A549 (cell line): Measurements from ENCODE around the gene HIC1. TPM values are rescaled to one million over a fixed set of nuclear protein-coding genes. Genes with fewer than 3 reads are reported as not detected.

ENCODE experiments used
- ATAC-seq, 2 experiments: fragments of 200-7000 bp in 1 of 2; fragments of >200 bp in 1 of 2; cut with Nextera tagmentation in 1 of 2; cut with Tn5 transposase in 1 of 2; 3 replicates each; pipeline versions ENCODE4 v1.8.0 to v1.9.1; 2018 to 2020; ENCODE audit warnings: mild to moderate bottlenecking in 1 of 2, moderate library complexity in 1 of 2
- CTCF ChIA-PET: fragments of 300-600 bp; sonication (Branson Sonifier 250); formaldehyde crosslinking; extraction: SDS; loops from one replicate; lab custom pipeline; 2021; ENCODE audit warnings: antibody characterized with exemption, inconsistent platforms; lab: Yijun Ruan, JAX
- POLR2A ChIA-PET: fragments of 350-600 bp; formaldehyde crosslinking; extraction: SDS; loops from one replicate; lab custom pipeline; 2021; ENCODE audit warnings: antibody characterized with exemption, inconsistent platforms; lab: Yijun Ruan, JAX
- DNase-seq, 2 experiments: peaks; one replicate each; pipeline versions ENCODE4 v3.0.0 to v3.0.0-alpha.2; 2011 to 2016; ENCODE audit warnings: low read depth in 1 of 2, low spot score in 1 of 2
- FAIRE-seq: peaks from 2 replicates; lab custom pipeline; 2011; peaks lifted over from hg19 to GRCh38; lab: Jason Lieb, UNC
- H3K27ac ChIP-seq, 2 experiments: fragments of >200 bp; sonication (Bioruptor Twin); formaldehyde crosslinking; 3 replicates each; pipeline ENCODE4 v1.5.1; 2016 to 2017
- H3K4me1 ChIP-seq: fragments of >200 bp; sonication (Bioruptor Twin); formaldehyde crosslinking; 3 replicates; pipeline ENCODE4 v1.6.1; 2016
- H3K4me2 ChIP-seq: fragments of >200 bp; sonication (Bioruptor Twin); formaldehyde crosslinking; 3 replicates; pipeline ENCODE4 v1.6.1; 2016
- H3K4me3 ChIP-seq: fragments of >200 bp; sonication (Bioruptor Twin); formaldehyde crosslinking; 3 replicates; pipeline ENCODE4 v1.5.1; 2016
- H3K9me3 ChIP-seq: fragments of >200 bp; sonication (Bioruptor Twin); formaldehyde crosslinking; 3 replicates; pipeline ENCODE4 v1.6.1; 2016
- BHLHE40 ChIP-seq: IDR thresholded peaks from 2 replicates; pipeline ENCODE4 v1.6.1; 2012; ENCODE audit warnings: low read depth, low read length, inconsistent platforms
- CBX8 ChIP-seq: fragments of 200-600 bp; sonication (generic); IDR thresholded peaks from 2 replicates; pipeline ENCODE4 v1.6.1; 2016
- CHD2 ChIP-seq: fragments of 150-350 bp; IDR thresholded peaks from 2 replicates; pipeline ENCODE4 v1.6.1; 2014; ENCODE audit warnings: low read length; ENCODE audit not compliant: partially characterized antibody
- EHMT2 ChIP-seq: fragments of 200-600 bp; sonication (generic); IDR thresholded peaks from 2 replicates; pipeline ENCODE4 v1.6.1; 2016; ENCODE audit warnings: antibody characterized with exemption, low read depth, mild to moderate bottlenecking, moderate library complexity
- FOXS1 ChIP-seq: fragments of 250-450 bp; sonication (Bioruptor Pico); IDR thresholded peaks from 2 replicates; pipeline ENCODE4 v1.5.0; 2020; ENCODE audit warnings: mild to moderate bottlenecking, moderate library complexity
- GATA3 ChIP-seq: IDR thresholded peaks from 2 replicates; pipeline ENCODE4 v1.6.1; 2012; ENCODE audit warnings: borderline replicate concordance
- HOXA7 ChIP-seq: fragments of 250-450 bp; sonication (Bioruptor Pico); IDR thresholded peaks from 2 replicates; pipeline ENCODE4 v1.5.0; 2020; ENCODE audit warnings: mild to moderate bottlenecking, moderate library complexity
- HOXB5 ChIP-seq: fragments of 250-450 bp; sonication (Bioruptor Pico); IDR thresholded peaks from 2 replicates; pipeline ENCODE4 v1.5.0; 2020; ENCODE audit warnings: mild to moderate bottlenecking, moderate library complexity
- JUNB ChIP-seq: fragments of >200 bp; sonication (Bioruptor Twin); formaldehyde crosslinking; IDR thresholded peaks from 2 replicates; pipeline ENCODE4 v1.6.1; 2016
- KDM5A ChIP-seq: fragments of 200-600 bp; sonication (generic); IDR thresholded peaks from 2 replicates; pipeline ENCODE4 v1.6.1; 2016; ENCODE audit warnings: antibody characterized with exemption, mild to moderate bottlenecking
- MAFK ChIP-seq: fragments of 450-650 bp; IDR thresholded peaks from 2 replicates; pipeline ENCODE4 v1.6.1; 2014; ENCODE audit not compliant: partially characterized antibody
- MAZ ChIP-seq: fragments of 150-350 bp; IDR thresholded peaks from 2 replicates; pipeline ENCODE4 v1.6.1; 2014; ENCODE audit warnings: antibody characterized with exemption, low read depth, low read length, borderline replicate concordance
- NFE2L2 ChIP-seq: fragments of 150-350 bp; conservative IDR thresholded peaks from 2 replicates; pipeline ENCODE4 v1.6.1; 2014; ENCODE audit warnings: low read length
- POLR2AphosphoS2 ChIP-seq: conservative IDR thresholded peaks from 2 replicates; pipeline ENCODE4 v1.6.1; 2012; ENCODE audit warnings: low read length, improper control_type of control experiment, inconsistent platforms
- RARB ChIP-seq: fragments of 250-450 bp; sonication (Bioruptor Pico); IDR thresholded peaks from 2 replicates; pipeline ENCODE4 v1.8.0; 2021; ENCODE audit warnings: mild to moderate bottlenecking, moderate library complexity
- ZNF302 ChIP-seq: fragments of 250-450 bp; sonication (Bioruptor Pico); IDR thresholded peaks from 2 replicates; pipeline ENCODE4 v1.9.0; 2021; ENCODE audit warnings: inconsistent platforms, mild to moderate bottlenecking, moderate library complexity
- ZSCAN20 ChIP-seq: fragments of 250-450 bp; sonication (Bioruptor Pico); IDR thresholded peaks from 2 replicates; pipeline ENCODE4 v1.8.0; 2022; ENCODE audit warnings: mild to moderate bottlenecking, moderate library complexity
- WGBS: methylation state at CpG from one replicate; pipeline ENCODE4 v1.1.6; 2017; ENCODE audit errors: missing lambda C conversion rate; 5-methylcytosine and 5-hydroxymethylcytosine counted together
- polyA plus RNA-seq, 4 experiments: library from polyadenylated mRNA; depleted of rRNA in 3 of 4; stranded (reverse); fragments of >200 nt; fragmentation: RNase III in 1 of 4; extraction: RNeasy Plus Mini Kit Qiagen cat#74134 plus additional on column Dnase treatment in 1 of 4; gene quantifications; 2 replicates in 3 of 4; 3 replicates in 1 of 4; pipeline ENCODE4 v1.2.3, GENCODE V29; 2011 to 2017
- TF ChIP-seq, protein P1 (sequence below): fragments of 200-600 bp; sonication (generic); IDR thresholded peaks from 2 replicates; pipeline ENCODE4 v1.6.1; 2016; ENCODE audit warnings: antibody characterized with exemption, mild to moderate bottlenecking, moderate library complexity
- TF ChIP-seq, protein P2 (sequence below): fragments of 250-450 bp; sonication (Bioruptor Pico); IDR thresholded peaks from 2 replicates; pipeline ENCODE4 v1.5.0; 2021; ENCODE audit warnings: mild to moderate bottlenecking, moderate library complexity, borderline replicate concordance
- TF ChIP-seq, protein P3 (sequence below): IDR thresholded peaks from 2 replicates; pipeline ENCODE4 v1.6.1; 2012
- TF ChIP-seq, protein P4 (sequence below): IDR thresholded peaks from 2 replicates; pipeline ENCODE4 v1.6.1; 2012
- TF ChIP-seq, protein P5 (sequence below): fragments of 450-650 bp; IDR thresholded peaks from 2 replicates; pipeline ENCODE4 v1.6.1; 2014; ENCODE audit warnings: antibody characterized with exemption

HIC1 gene
- polyA plus RNA-seq, 2 of the 4 experiments (the other 2 are of a cell fraction), result 0.13 to 1.3 TPM

DNA sequence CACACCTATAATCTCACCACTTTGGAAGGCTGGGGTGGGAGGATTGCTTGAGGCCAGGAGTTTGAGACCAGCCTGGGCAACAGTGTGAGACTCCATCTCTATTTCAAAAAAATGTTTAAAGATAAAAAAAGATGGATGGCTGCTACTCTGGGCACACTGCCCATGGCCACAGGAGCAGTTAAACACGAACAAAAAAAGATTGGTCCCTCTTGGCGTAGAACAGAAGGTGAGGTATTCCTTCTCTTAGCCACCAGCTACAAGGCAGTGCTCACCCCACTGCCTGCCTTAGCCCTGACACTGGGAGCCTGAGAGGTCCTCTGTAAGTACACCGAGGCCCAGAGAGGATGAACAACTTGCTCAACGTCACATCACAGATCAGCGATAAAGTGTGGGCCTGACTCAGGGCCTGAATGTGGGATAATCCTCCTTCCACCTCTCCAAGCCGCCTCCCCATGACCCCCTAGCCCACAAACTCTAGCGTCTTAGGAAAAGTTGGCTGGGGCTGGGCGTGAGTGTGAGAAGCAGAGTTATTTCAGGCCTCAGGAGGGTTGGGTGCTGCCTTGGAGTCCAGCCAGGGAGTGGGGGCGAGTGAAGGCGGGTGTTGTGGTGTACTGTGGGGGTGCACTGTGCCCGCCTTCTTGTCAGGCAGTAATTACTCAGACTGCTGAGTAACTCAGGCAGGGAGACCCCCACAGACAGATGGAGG, 27.2 kb upstream of the HIC1 start:
- DNase-seq (no peak), ATAC-seq (no peak), FAIRE-seq (no peak)
- TF ChIP-seq, protein P1, sequence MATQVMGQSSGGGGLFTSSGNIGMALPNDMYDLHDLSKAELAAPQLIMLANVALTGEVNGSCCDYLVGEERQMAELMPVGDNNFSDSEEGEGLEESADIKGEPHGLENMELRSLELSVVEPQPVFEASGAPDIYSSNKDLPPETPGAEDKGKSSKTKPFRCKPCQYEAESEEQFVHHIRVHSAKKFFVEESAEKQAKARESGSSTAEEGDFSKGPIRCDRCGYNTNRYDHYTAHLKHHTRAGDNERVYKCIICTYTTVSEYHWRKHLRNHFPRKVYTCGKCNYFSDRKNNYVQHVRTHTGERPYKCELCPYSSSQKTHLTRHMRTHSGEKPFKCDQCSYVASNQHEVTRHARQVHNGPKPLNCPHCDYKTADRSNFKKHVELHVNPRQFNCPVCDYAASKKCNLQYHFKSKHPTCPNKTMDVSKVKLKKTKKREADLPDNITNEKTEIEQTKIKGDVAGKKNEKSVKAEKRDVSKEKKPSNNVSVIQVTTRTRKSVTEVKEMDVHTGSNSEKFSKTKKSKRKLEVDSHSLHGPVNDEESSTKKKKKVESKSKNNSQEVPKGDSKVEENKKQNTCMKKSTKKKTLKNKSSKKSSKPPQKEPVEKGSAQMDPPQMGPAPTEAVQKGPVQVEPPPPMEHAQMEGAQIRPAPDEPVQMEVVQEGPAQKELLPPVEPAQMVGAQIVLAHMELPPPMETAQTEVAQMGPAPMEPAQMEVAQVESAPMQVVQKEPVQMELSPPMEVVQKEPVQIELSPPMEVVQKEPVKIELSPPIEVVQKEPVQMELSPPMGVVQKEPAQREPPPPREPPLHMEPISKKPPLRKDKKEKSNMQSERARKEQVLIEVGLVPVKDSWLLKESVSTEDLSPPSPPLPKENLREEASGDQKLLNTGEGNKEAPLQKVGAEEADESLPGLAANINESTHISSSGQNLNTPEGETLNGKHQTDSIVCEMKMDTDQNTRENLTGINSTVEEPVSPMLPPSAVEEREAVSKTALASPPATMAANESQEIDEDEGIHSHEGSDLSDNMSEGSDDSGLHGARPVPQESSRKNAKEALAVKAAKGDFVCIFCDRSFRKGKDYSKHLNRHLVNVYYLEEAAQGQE, result no peak
- TF ChIP-seq HOXB5 (CRISPR knock-in tag) (no peak), FOXS1 (CRISPR knock-in tag) (no peak), MAFK (no peak), POLR2AphosphoS2 (no peak), HOXA7 (CRISPR knock-in tag) (no peak), ZNF302 (CRISPR knock-in tag) (no peak), EHMT2 (no peak), NFE2L2 (no peak), KDM5A (no peak), MAZ (no peak), ZSCAN20 (CRISPR knock-in tag) (no peak), JUNB (no peak), RARB (CRISPR knock-in tag) (no peak)
- TF ChIP-seq, protein P2, sequence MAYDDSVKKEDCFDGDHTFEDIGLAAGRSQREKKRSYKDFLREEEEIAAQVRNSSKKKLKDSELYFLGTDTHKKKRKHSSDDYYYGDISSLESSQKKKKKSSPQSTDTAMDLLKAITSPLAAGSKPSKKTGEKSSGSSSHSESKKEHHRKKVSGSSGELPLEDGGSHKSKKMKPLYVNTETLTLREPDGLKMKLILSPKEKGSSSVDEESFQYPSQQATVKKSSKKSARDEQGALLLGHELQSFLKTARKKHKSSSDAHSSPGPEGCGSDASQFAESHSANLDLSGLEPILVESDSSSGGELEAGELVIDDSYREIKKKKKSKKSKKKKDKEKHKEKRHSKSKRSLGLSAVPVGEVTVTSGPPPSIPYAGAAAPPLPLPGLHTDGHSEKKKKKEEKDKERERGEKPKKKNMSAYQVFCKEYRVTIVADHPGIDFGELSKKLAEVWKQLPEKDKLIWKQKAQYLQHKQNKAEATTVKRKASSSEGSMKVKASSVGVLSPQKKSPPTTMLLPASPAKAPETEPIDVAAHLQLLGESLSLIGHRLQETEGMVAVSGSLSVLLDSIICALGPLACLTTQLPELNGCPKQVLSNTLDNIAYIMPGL (CRISPR knock-in tag), result no peak
- TF ChIP-seq, protein P3, sequence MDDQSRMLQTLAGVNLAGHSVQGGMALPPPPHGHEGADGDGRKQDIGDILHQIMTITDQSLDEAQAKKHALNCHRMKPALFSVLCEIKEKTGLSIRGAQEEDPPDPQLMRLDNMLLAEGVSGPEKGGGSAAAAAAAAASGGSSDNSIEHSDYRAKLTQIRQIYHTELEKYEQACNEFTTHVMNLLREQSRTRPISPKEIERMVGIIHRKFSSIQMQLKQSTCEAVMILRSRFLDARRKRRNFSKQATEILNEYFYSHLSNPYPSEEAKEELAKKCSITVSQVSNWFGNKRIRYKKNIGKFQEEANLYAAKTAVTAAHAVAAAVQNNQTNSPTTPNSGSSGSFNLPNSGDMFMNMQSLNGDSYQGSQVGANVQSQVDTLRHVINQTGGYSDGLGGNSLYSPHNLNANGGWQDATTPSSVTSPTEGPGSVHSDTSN, result no peak
- ChIA-PET CTCF (interaction anchor here (0.6 to 17.0 kb wide), 16 partner anchors 10 to 139 kb away, joined by 3 to 420 read pairs (median 18); partner anchors contain the start of genes HIC1 and OVCA2), POLR2A (interaction anchor here (0.5 kb wide), 1 partner anchor 365 kb away, joined by 3 read pairs; no protein-coding TSS in a partner anchor)
- WGBS, result 77% methylated on average over 11 of the region's 11 CpGs
- H3K27ac ChIP-seq, result no peak overlapping the region
- no peaks in the 10 kb centered on the region for H3K9me3 ChIP-seq
- no peak overlapping the region for H3K4me2 ChIP-seq
- H3K4me1 ChIP-seq, result peaks cover 22% of the 10 kb centered on the region
- no peak overlapping the region for H3K4me3 ChIP-seq

DNA sequence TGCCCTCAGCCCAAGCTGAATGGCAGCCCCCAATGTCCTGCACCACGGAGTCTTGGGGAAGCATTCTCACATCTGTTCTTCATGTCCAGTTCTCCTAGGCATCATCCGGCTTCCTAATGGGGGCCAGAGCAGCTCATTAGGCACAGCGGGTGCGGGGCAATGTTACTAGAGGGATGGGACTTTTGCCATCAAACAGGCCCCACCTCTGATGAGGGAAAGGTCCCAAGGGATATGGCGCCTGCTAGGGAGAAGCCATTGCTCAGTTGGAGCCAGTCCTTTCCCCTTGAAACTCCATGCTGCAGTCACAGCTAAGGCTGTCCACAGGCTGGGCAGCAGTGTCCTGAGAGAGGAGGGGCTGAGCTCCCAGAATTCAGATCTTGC, 26.7 kb upstream of the HIC1 start:
- DNase-seq (no peak), FAIRE-seq (no peak), ATAC-seq (no peak)
- Histone ChIP-seq H3K4me1 (peaks cover 22% of the 10 kb centered on the region), H3K4me3 (no peak overlapping the region), H3K9me3 (no peaks in the 10 kb centered on the region), H3K4me2 (no peak overlapping the region), H3K27ac (no peak overlapping the region)
- WGBS, result 92% methylated on average over 5 of the region's 5 CpGs
- CTCF ChIA-PET, result interaction anchor here (1.0 to 17.0 kb wide), 12 partner anchors 10 to 307 kb away, joined by 3 to 420 read pairs (median 4); partner anchors contain the start of genes HIC1 and OVCA2
- POLR2A ChIA-PET, result no interaction called here
- no peak for TF ChIP-seq POLR2AphosphoS2
- no peak for TF ChIP-seq CHD2
- TF ChIP-seq CBX8, result no peak
- TF ChIP-seq, protein P4, sequence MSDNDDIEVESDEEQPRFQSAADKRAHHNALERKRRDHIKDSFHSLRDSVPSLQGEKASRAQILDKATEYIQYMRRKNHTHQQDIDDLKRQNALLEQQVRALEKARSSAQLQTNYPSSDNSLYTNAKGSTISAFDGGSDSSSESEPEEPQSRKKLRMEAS, result no peak
- TF ChIP-seq BHLHE40, result no peak
- no peak for TF ChIP-seq GATA3
- no peak for TF ChIP-seq HOXB5 (CRISPR knock-in tag)
- TF ChIP-seq, protein P5, sequence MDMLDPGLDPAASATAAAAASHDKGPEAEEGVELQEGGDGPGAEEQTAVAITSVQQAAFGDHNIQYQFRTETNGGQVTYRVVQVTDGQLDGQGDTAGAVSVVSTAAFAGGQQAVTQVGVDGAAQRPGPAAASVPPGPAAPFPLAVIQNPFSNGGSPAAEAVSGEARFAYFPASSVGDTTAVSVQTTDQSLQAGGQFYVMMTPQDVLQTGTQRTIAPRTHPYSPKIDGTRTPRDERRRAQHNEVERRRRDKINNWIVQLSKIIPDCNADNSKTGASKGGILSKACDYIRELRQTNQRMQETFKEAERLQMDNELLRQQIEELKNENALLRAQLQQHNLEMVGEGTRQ, result no peak
- TF ChIP-seq ZNF302 (CRISPR knock-in tag), result no peak
